Bronchial epithelial cell (primary cell): ENCODE data around the gene TAC3. TPM values are rescaled to one million over a fixed set of nuclear protein-coding genes. Genes with fewer than 3 reads are reported as not detected.
"Not testable (repeated sequence)": the region's sequence is repeated elsewhere in the genome, so short reads cannot be mapped to it uniquely, and the experiment has no call there.

Experiments used
- DNase-seq: peaks from one replicate; pipeline ENCODE4 v3.0.0-alpha.2; 2010; ENCODE audit warnings: low read depth
- FAIRE-seq: peaks from 2 replicates; lab custom pipeline; 2011; peaks lifted over from hg19 to GRCh38; lab: Jason Lieb, UNC
- H3K27me3 ChIP-seq: 2 replicates; pipeline ENCODE4 v1.5.1; 2011; ENCODE audit warnings: low read length; ENCODE audit not compliant: control insufficient read depth, insufficient read depth
- H3K36me3 ChIP-seq: 2 replicates; pipeline ENCODE4 v1.5.1; 2011; ENCODE audit warnings: low read length; ENCODE audit not compliant: control insufficient read depth, insufficient read depth
- H3K4me3 ChIP-seq: 2 replicates; pipeline ENCODE4 v1.5.1; 2011; ENCODE audit warnings: mild to moderate bottlenecking, low read depth, low read length, control low read depth
- total RNA-seq: library from RNA; depleted of rRNA; stranded (reverse); fragments of >200 nt; gene quantifications from 2 replicates; pipeline ENCODE4 v1.2.1, GENCODE V29; 2014
- TF ChIP-seq, protein P1 (sequence below): IDR thresholded peaks from 2 replicates; pipeline ENCODE4 v1.5.1; 2011; ENCODE audit warnings: mild to moderate bottlenecking, moderate library complexity, low read length, control low read depth, inconsistent platforms; ENCODE audit not compliant: insufficient read depth, severe bottlenecking

Gene TAC3
- total RNA-seq, 1 donor from 2014 or later, result not detected

GRCh38 chr12:57031138-57031725, 14.9 kb upstream of the TAC3 start:
- DNase-seq, result peak; percentile 92
- Histone ChIP-seq H3K36me3 (no peaks in the 10 kb centered on the region), H3K27me3 (no peaks in the 10 kb centered on the region), H3K4me3 (no peak overlapping the region)
- TF ChIP-seq, protein P1, sequence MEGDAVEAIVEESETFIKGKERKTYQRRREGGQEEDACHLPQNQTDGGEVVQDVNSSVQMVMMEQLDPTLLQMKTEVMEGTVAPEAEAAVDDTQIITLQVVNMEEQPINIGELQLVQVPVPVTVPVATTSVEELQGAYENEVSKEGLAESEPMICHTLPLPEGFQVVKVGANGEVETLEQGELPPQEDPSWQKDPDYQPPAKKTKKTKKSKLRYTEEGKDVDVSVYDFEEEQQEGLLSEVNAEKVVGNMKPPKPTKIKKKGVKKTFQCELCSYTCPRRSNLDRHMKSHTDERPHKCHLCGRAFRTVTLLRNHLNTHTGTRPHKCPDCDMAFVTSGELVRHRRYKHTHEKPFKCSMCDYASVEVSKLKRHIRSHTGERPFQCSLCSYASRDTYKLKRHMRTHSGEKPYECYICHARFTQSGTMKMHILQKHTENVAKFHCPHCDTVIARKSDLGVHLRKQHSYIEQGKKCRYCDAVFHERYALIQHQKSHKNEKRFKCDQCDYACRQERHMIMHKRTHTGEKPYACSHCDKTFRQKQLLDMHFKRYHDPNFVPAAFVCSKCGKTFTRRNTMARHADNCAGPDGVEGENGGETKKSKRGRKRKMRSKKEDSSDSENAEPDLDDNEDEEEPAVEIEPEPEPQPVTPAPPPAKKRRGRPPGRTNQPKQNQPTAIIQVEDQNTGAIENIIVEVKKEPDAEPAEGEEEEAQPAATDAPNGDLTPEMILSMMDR, result peak; percentile 18
- peak; percentile 58 for FAIRE-seq

- TF ChIP-seq, protein P1, result no peak
- H3K4me3 ChIP-seq, result no peak overlapping the region
- no peaks in the 10 kb centered on the region for H3K36me3 ChIP-seq
- DNase-seq (no peak), FAIRE-seq (peak; percentile 7)
- H3K27me3 ChIP-seq, result peaks cover 2% of the 10 kb centered on the region
These were observed 13.1 kb upstream of the TAC3 start for GRCh38 chr12:57029457-57029856.

- Histone ChIP-seq H3K4me3 (no peak overlapping the region), H3K27me3 (peaks cover 2% of the 10 kb centered on the region), H3K36me3 (no peaks in the 10 kb centered on the region)
- TF ChIP-seq, protein P1, result no peak
- DNase-seq (no peak), FAIRE-seq (no peak)
These were observed 11.4 kb upstream of the TAC3 start for GRCh38 chr12:57027805-57028153.

DNA sequence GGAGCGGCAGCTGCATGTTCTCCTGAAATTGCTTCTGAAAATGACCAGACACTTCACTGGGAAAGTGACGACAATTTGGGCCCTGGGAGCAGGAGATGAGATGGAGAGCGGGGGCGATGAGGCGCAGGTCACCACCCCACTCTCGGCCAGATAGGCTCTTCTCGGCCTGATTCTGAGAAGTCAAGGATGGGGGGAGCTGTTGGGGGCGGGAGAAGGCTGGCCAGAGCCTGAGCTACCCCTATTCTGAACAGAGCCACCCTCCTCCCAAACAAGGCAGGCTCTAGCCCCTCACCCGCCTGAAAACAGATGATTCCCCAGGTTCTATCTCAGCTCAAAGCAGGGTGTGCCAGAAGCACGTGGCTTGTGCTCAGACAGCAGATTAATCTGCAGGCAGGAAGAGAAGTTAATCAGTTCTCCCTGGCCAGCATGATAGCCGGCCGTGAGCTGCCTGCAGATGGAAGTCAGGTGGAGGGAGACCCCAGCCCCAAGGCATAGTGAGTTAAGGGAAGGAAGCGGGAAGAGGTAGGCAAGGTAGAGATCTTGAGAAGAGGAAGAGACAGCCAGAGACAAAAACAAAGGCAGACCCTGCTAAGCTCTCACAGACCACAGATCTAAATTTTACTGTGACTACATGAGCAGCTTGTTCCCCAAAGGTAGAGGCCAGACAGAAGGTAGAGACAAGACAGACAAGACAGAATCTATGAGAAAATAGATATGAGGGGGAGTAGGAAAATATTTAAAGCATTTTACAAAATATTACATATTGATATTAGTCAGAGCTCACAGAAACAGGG, 10.9 kb upstream of the TAC3 start:
- no peak overlapping the region for H3K4me3 ChIP-seq
- FAIRE-seq, result no peak

DNA sequence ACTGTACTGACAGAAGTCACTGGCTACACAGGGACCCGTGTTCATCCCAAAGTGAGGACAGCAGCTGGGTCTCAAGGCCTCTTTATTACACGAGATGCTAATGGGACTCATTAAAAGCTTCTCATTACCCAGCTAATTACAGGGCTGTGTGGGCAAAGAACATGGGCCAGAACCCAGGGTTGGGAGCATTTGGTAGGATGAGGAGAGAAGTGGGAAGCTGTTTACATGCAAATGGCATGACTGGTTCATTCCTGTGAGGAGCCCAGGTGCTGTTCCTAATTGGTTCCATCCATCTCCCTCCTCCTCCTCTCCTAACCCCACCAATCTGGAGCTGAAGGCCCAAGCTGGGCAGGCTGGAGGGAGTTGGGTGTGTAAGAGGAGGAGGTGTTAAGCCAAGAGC, 8.9 kb upstream of the TAC3 start:
- Histone ChIP-seq H3K36me3 (no peaks in the 10 kb centered on the region), H3K27me3 (peaks cover 2% of the 10 kb centered on the region), H3K4me3 (no peak overlapping the region)
- FAIRE-seq, result no peak
- DNase-seq, result no peak
- TF ChIP-seq, protein P1, result no peak

More for the DNA sequence above, 10.9 kb upstream of the TAC3 start:
- peaks cover 2% of the 10 kb centered on the region for H3K27me3 ChIP-seq
- no peak for DNase-seq
- H3K36me3 ChIP-seq, result no peaks in the 10 kb centered on the region
- TF ChIP-seq, protein P1, result no peak

DNA sequence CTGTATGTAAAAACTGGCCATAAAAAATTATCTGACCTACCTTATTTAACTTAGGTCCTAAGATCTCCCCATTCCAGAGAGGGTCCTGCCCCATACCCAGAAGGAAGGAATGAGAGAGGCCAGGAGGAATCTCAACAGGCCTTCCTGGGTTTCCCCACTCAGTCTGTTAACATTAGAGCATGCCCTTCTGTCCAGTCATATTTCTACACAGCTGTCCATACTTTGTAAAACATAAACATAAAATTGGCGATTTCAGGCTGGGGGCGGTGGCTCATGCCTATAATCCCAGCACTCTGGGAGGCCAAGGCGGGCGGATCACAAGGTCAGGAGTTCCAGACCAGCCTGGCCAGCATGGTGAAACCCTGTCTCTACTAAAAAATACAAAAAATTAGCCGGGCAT, 6.0 kb upstream of the TAC3 start:
- FAIRE-seq, H3K27me3 ChIP-seq, DNase-seq, H3K36me3 ChIP-seq, H3K4me3 ChIP-seq: not testable (repeated sequence)
